GM19023 (cell line): ENCODE measurements around the gene RNF150.
"Not testable (repeated sequence)": the region's sequence is repeated elsewhere in the genome, so short reads cannot be mapped to it uniquely, and the experiment has no call there.

Experiments used
- ATAC-seq: cut with Tn5 transposase; IDR thresholded peaks from one replicate; pipeline ENCODE4 v1.9.1; 2021; ENCODE audit warnings: mild to moderate bottlenecking, moderate library complexity; ENCODE audit not compliant: unreplicated experiment

Gene RNF150

DNA sequence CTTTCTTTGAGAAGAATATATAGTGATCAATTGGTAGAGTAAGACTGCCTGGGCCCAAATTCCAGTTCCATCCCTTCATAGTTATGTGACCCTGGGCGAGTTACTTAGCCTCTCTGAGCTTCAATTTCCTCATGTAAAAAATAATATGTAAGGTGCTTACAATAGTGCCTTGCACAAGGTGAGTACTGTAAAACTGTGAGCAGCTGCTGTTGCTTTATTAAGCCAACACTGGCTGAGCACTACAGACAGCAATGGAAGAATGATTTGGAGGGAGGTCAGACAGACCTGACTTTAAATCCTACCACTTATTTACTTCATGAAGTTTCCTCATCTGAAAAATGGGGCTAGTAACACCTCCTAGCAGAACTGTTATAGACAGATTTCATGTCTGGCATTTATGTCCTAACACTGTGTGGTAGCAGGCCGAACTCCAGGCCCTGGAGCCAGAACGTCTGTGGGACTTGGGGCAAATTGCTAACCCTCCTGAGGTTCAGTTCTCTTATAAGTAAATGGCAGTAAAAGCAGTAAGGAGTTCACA is 53.8 kb downstream of the RNF150 start:
- no peak for ATAC-seq

DNA sequence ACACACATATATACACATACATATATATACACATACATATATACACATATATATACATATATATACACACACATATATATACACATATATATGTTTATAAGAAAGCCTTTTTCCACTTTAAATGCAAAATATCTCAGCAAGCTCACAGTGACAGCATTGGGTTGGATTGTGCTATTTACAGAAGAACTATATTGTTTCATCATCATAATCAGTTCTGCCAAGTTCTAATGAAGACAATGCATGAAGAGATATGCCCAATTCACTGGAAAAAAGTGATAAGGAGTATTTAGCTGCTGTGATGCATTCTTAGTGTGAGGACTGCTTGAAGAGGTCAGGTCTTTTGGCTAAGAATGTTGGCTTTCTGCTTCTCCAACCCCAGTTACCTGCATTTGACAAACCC is 54.4 kb downstream of the RNF150 start:
- ATAC-seq, result no peak

DNA sequence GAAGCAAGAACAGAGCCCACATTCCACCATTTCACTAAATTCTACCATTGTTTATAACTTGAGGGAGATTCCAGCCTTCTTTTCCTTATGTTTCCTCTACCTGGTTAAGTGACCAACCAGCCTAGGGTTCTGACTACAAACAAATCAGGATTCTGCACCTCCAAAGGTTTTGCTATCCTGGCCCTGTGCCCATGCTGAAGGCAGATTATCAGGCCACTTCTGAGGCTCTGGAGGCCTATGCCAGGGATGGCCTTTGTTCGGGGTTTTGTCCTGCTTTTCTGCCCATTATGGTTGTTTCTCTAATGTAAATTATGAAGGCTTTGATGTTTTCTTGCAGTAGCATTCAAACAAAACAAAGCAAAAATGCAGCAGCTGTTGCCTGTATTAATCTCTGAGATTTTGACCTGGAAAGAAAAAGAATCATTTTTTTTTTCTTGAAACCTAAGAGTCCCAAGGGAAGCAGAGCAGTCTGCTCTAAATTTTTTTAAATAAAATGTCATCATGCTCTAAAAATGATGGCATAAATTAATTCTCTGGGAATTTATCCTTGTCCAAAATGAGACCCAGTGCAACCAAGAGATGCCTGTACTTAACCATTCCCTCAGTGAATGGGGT is 55.6 kb downstream of the RNF150 start:
- ATAC-seq, result no peak

DNA sequence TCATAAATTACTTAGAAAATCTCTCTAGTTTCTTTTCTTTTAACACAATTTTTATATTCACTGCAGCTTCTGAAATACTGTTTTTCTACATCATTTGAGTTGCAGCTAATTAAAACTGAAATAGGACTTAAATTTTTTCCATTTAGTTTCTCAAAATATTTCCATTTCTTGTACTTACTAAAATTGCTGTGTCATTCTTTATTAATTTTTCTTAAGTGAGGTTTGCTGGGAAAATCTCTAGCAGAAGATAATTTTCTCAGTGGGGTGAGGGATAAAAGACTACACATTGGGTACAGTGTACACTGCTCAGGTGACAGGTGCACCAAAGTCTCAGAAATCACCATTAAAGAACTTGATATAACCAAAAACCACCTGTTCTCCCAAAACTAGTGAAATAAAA is 57.7 kb downstream of the RNF150 start:
- no peak for ATAC-seq

DNA sequence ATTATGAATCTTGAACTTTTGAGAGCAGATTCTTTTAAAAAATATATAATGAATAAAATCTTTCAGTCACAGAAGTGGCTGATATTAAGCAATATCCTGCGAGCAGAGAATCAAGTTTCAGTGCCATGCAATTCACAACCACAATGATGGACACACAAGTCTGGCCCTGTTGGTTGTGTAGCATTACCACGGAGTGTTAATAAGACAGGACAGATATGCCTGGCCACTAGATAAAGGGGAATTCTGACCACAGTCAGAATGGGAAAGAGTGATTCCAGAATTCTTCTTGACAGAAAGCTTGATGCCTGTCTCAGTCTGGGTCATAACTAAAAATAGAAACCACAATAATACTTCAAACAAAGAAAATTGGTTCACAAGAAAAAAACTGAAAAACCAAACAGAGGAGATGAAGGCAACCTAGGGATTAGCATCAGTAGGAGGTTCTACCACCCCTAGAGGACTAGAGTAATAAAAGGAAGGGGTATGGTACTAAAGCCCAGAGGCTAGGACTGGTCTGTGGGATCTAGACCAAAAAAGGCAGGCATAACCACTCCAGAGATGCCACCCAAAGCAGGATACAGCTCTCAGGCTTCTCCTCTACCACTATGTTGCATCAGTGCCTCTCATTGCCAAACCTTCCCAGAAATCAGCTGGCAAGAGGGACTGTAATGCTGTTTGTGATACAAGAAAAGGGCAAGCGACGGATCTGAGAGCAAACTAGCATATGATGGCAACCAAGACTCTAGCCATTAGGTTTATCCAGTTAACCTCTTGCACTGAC is 59.0 kb downstream of the RNF150 start:
- no peak for ATAC-seq

DNA sequence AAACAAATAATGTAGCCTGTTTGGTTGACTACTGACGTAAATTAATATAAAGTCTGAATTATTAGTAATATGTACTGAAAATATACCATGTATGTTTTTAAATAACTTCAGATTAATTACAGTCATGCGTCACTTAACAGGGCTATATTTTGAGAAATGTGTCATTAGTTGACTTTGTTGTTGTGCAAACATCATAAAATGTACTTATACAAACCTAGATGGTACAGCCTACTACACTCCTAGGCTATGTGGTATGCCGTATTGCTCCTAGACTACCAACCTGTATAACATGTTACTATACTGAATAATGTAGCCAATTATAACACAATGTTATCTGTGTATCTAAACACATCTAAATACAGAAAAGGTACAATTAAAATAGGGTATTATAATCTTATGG is 66.6 kb downstream of the RNF150 start:
- ATAC-seq, result no peak

GRCh38 chr4:141065872-141066271 is 67.4 kb downstream of the RNF150 start:
- ATAC-seq, result no peak

DNA sequence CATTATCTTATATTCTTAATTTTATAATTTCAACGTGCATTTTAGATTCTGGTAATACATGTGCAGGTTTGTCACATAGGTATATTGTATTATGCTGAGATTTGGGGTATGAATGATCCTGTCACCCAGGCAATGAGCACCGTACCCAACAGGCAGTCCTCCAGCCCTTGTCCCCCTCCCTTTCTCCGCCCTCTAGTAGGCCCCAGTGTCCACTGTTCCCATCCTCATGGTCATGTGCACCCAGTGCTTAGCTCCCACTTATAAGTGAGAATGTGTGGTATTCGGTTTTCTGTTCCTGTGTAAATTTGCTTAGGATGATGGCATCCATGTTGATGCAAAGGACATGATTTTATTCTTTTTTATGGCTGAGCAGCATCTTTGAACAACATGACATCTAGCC is 70.6 kb downstream of the RNF150 start:
- ATAC-seq, result no peak

DNA sequence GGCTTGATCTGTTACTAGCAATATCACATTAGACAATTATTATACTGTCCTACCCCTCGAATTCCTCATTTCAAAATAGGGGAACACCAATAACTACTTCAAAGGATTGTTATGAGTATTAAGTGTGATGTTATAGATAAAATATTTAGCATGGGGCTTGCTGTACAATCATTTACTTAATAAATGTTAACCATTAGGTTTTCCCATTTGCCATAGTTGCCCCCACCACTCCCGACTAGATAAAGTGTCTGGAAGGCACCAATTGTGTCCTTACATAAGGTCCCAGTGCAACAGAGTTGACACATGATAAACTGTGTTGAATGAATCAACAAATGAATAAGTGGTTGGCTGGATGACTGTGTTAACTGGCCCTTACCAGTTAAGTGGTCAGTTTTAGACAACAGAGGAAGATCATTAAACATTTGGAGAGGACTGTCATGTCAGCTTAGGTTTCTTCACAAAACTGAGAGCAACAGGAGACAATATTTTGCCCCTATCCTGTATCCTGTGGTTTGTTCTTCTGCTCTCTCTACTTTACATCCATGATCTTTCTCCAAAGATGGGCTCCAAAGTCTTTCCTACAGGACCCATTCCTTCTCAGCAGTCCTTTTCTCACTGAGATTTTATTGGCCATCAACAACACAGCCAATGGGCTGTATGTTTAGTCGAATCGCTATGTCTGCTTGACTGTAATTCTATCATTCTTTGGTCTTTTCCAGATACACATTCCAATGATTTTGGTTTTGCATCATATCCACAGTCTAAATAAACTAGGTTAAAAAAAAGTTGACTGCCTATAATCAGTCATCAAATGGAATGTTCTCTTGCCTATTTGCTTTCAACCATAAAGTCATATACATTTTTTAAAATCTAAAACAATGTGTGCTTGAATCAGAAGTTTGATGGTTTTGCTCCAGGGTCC is 74.4 kb downstream of the RNF150 start:
- no peak for ATAC-seq

DNA sequence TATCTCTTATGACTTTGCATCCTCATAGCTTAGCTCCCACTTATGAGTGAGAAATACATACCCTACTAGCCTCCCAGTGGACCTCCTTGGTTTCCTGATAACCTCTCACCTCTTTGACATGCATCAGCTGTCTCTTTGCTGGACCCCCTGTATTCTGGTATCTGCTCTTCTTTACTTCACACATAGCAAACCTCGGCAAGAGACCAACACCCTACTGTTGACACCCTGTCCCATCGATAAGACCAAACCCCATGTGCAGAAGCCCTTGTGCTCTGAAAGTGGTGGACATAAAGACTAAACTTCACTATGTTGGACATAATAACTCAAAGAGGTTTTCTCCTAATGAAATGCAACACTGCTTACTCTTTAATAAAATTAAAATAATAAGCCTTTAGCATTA is 75.7 kb downstream of the RNF150 start:
- no peak for ATAC-seq

- ATAC-seq, result no peak
These were observed 76.8 kb downstream of the RNF150 start for GRCh38 chr4:141056473-141056872.

DNA sequence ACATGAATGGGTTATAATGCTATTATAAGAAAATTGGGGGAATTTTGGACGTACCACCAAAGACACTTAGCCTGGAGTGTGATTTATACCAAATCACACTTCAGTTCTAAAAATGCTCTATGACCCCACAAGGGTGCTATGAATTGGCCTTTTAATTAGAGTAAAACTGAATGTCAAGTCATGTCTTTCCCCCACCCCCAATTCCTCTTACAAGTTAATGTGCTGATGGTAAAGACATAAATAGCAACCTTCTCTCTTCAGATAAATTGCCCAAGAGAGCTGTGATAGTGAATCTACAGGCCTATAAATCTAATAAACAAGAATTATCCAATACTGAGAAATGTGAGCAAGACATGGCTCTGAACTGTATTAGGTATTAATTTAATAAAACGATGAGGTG is 78.8 kb downstream of the RNF150 start:
- ATAC-seq, result no peak

DNA sequence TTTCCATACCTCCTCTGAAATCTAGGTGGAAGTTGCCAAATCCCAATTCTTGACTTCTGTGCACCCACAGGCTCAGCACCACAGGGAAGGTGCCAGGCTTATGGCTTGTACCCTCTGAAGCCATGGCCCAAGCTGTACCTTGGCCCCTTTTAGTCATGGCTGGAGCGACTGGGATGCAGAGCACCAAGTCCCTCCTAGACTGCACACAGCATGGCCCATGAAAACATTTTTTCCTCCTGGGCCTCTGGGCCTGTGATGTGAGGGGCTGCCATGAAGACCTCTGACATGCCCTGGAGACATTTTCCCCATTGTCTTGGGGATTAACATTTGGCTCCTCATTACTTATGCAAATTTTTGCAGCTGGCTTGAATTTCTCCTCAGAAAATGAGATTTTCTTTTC is 82.3 kb downstream of the RNF150 start:
- ATAC-seq, result not testable (repeated sequence)

- no peak for ATAC-seq
These were observed 85.9 kb downstream of the RNF150 start for GRCh38 chr4:141047228-141047884.

GRCh38 chr4:141046255-141046654 is 87.0 kb downstream of the RNF150 start:
- no peak for ATAC-seq

DNA sequence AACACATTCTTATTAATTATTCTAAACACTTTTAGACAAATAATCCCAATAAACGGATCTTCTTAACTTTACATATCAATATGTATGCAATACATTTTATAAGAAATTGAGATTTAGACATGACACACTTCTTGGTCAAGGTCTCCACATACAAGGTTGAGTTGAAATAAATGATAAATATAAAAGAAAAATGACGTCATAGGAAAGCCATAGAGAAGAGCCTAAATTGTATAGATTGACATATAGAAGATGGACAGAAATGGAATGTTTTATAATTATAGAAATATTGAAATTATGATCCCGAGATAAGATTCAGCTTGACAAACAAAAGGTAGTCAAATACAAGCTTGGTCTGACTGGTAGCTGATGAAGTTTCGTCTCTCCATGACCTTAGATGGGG is 87.4 kb downstream of the RNF150 start:
- ATAC-seq, result no peak

- ATAC-seq, result no peak
These were observed 92.2 kb downstream of the RNF150 start for GRCh38 chr4:141041021-141041476.

DNA sequence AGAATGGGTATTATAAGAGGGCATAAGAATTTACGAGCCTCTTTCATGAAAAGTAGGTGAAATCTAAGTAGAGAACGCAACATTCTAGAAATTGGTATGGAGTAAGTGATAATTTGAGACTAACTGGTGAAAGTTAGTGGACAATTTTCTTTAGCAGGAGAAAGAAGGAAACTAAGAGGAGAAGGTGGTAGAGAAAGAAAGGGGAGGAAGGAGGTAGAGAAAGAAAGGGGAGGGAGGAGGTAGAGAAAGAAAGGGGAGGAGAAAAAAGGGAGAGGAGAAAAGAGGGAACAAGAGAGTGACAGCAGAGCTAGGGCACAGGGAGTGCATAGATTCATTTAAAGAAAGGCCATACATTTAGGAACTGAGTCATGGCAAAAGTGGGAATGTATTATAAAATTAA is 94.1 kb downstream of the RNF150 start:
- no peak for ATAC-seq

DNA sequence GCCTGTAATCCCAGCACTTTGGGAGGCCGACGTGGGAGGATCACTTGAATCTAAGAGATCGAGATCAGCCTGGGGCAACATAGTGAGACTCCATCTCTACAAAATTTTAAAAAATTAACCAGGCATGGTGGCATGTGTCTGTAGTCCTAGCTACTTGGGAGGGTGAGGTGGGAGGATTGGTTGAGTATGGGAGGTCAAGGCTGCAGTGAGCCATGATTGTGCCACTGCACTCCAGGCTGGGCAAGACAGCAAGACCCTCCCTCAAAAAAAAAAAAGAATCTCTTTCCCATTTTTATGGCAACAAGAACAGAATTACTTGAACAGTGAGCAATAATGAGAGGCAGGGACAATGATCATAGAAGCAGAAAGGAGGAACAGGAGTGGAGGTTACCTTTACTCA is 94.8 kb downstream of the RNF150 start:
- no peak for ATAC-seq

DNA sequence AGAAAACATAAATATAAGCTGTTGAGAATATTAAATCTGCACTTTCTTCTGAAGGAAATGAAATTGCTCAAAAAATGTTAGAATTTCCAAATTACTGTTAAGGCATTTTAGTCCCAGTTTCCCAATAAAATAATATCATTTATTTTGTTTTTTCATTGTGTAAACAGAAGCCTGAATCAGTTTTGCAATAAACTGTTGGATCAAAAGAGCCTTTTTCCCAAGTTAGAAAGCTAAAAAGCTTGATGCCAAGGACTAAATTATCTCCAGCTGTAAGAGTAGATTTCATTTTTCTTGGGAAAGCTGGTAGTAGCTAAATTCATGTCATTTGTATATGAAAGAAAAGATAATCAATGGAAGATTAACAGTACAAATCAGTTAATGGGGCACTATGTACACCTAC is 95.8 kb downstream of the RNF150 start:
- no peak for ATAC-seq

DNA sequence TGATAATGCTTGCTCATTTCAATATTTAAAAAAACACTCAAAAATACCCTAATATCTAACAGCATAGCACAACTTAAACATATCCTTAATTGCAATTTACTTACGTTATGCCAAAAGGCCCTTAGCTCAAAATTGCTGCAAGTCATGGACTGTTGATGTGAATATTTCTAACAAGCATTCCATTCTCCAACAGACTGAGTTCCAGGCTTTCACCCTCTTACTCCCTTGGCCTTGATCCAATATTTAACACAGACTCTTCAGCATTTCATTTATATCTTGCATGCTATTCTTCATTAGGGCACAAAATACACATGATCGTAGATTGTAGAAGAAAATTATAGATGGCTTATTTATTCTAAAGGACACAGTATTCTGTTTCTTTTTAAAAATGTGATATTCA is 96.5 kb downstream of the RNF150 start:
- no peak for ATAC-seq
